Fibroblast of the aortic adventitia (primary cell): ENCODE measurements around the gene ETS2. TPM values are rescaled to one million over a fixed set of nuclear protein-coding genes. Genes with fewer than 3 reads are reported as not detected.

Experiments used
- DNase-seq: peaks from one replicate; pipeline ENCODE4 v3.0.0-alpha.2; 2010; ENCODE audit warnings: low read depth
- H3K4me3 ChIP-seq: 2 replicates; pipeline ENCODE4 v1.5.1; 2011; ENCODE audit warnings: low read depth, mild to moderate bottlenecking, control low read depth, low read length, moderate library complexity
- total RNA-seq: library from RNA; depleted of rRNA; stranded (reverse); fragments of >200 nt; gene quantifications from 2 replicates; pipeline ENCODE4 v1.2.3, GENCODE V29; 2012; ENCODE audit warnings: low replicate concordance
- TF ChIP-seq, protein P1 (sequence below): IDR thresholded peaks from 2 replicates; pipeline ENCODE4 v1.5.1; 2011; ENCODE audit warnings: mild to moderate bottlenecking, low read length, control low read depth, inconsistent platforms; ENCODE audit not compliant: insufficient read depth

The ETS2 gene
- total RNA-seq, 1 donor: 62.6 TPM

DNA sequence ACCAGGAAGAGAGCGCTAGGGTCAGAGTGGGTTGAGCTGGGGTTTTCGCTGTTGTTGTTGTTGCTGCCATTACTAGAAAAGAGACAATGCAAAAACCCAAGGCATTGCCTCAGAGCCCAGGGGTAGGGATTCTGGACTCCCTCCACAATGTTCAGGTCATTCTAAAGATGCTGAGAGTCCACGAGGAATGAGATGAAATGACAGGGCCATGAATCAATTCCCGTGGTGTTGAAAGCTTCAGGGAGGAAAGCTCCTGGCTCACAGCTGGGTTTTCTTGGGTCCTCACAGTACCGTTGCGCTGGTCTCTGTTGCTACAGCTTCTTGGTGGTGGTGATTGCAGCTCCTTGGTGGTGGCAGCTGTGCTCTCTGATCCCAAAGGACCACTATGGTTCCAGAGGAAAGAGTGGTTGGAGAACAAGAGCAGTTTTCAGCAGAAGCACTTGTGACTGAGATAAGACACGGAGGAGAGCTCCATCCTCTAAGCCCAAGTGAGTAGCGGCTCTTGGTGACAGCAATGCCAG is 58.2 kb downstream of the ETS2 start:
- no peak for DNase-seq
- TF ChIP-seq, protein P1, sequence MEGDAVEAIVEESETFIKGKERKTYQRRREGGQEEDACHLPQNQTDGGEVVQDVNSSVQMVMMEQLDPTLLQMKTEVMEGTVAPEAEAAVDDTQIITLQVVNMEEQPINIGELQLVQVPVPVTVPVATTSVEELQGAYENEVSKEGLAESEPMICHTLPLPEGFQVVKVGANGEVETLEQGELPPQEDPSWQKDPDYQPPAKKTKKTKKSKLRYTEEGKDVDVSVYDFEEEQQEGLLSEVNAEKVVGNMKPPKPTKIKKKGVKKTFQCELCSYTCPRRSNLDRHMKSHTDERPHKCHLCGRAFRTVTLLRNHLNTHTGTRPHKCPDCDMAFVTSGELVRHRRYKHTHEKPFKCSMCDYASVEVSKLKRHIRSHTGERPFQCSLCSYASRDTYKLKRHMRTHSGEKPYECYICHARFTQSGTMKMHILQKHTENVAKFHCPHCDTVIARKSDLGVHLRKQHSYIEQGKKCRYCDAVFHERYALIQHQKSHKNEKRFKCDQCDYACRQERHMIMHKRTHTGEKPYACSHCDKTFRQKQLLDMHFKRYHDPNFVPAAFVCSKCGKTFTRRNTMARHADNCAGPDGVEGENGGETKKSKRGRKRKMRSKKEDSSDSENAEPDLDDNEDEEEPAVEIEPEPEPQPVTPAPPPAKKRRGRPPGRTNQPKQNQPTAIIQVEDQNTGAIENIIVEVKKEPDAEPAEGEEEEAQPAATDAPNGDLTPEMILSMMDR: no peak
- H3K4me3 ChIP-seq: no peak overlapping the region

DNA sequence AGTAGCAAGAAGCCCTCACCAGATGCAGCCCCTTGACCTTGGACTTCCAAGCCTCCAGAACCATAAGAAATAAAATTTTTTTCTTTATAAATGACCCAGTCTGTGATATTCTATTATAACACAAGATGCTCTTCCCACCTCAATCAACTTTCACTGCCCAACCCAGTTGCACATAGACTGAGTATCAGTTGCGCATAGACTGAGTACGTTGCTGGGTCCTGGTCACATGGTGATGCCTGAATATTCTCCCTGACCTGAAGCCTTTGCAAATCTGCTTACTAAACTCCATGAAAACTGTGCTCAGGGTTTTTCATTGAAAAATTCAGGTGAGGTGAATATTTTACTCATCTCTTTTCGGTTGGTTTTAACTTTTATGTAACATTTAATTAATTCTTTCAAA is 59.2 kb downstream of the ETS2 start:
- no peak overlapping the region for H3K4me3 ChIP-seq
- TF ChIP-seq, protein P1: no peak
- DNase-seq: no peak

DNA sequence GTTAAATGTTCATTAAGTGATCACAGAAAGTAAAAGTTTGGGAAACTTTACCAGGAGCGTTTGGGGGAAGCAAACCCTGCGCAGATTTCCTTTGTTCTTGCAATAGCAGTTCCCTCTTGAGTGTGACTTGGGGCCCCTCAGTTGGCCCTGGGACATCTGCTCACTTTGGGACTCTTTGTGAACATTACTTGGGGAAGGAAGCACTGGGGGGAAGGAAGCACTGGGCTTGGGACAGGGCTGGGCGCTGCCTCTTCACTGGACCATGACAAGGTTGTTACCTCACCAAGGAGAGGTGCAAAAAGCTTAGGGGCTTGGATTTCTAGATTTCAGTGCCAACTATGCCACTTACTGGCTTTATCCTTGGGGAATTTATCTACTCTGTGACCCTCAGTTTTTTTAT is 63.5 kb downstream of the ETS2 start:
- TF ChIP-seq, protein P1: no peak
- H3K4me3 ChIP-seq: no peak overlapping the region
- no peak for DNase-seq

DNA sequence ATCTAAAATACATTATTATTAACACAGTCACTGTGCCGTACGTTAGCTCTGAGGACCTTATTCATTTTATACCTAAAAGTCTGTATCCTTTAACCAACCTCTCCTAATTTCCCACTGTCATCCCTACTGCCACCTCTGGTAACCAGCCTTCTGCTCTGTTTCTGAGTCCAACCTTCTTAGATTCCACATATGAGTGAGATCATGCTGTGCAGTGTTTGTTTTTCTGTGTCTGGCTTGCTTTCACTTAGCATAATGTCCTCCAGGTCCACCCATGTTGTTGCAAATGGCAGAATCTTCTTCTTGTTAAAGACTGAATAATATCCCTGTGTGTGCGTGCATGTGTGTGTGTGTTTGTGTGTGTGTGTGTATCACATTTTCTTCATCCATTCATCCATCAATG is 64.2 kb downstream of the ETS2 start:
- TF ChIP-seq, protein P1: no peak
- peak; percentile 11 for DNase-seq
- H3K4me3 ChIP-seq: no peak overlapping the region
